ENCODE results near the gene OR2M3. TPM values are rescaled to one million over a fixed set of nuclear protein-coding genes. Genes with fewer than 3 reads are reported as not detected.

Gene OR2M3
- total RNA-seq: not detected

GRCh38 chr1:248196965-248197364 is at the start of gene OR2M3:
Gene OR2M3, plus strand, starts transcription at chr1:248197265. Its CDS starts 5,803 bp downstream, at chr1:248203068.
- H3K36me3 Mint-ChIP-seq (ENCODE audit: low read depth): no peaks in the 10 kb centered on the region
- peaks cover 7% of the 10 kb centered on the region for H3K9me3 Mint-ChIP-seq
- H3K27ac Mint-ChIP-seq: no peak within 1 kb of the TSS
- intact Hi-C loops (cut with micrococcal nuclease): no loop called here
- H3K27me3 Mint-ChIP-seq (ENCODE audit: low read depth): no peaks in the 10 kb centered on the region
- DNase-seq: no peak
- H3K4me1 Mint-ChIP-seq (ENCODE audit: low read depth): no peaks in the 10 kb centered on the region
- CTCF ChIA-PET: no interaction called here
- no peak within 1 kb of the TSS for H3K4me3 Mint-ChIP-seq

GRCh38 chr1:248152056-248152827 is 44.8 kb upstream of the OR2M3 start:
- Mint-ChIP-seq H3K4me3 (no peak overlapping the region), H3K27me3 (ENCODE audit: low read depth) (no peaks in the 10 kb centered on the region), H3K4me1 (ENCODE audit: low read depth) (no peaks in the 10 kb centered on the region), H3K36me3 (ENCODE audit: low read depth) (no peaks in the 10 kb centered on the region), H3K9me3 (peaks cover 4% of the 10 kb centered on the region), H3K27ac (no peak overlapping the region)
- intact Hi-C loops (cut with micrococcal nuclease): no loop called here
- CTCF ChIA-PET: no interaction called here
- DNase-seq: no peak

- DNase-seq: no peak
- Mint-ChIP-seq H3K27ac (no peak overlapping the region), H3K27me3 (ENCODE audit: low read depth) (no peaks in the 10 kb centered on the region), H3K4me1 (ENCODE audit: low read depth) (no peaks in the 10 kb centered on the region), H3K9me3 (no peaks in the 10 kb centered on the region), H3K36me3 (ENCODE audit: low read depth) (no peaks in the 10 kb centered on the region), H3K4me3 (no peak overlapping the region)
- intact Hi-C loops (cut with micrococcal nuclease): no loop called here
- CTCF ChIA-PET: no interaction called here
Measured at GRCh38 chr1:248155927-248156326, 41.1 kb upstream of the OR2M3 start.

GRCh38 chr1:248158758-248159157 is 38.3 kb upstream of the OR2M3 start:
- Mint-ChIP-seq H3K9me3 (no peaks in the 10 kb centered on the region), H3K27me3 (ENCODE audit: low read depth) (no peaks in the 10 kb centered on the region), H3K27ac (no peak overlapping the region), H3K4me3 (no peak overlapping the region), H3K36me3 (ENCODE audit: low read depth) (no peaks in the 10 kb centered on the region), H3K4me1 (ENCODE audit: low read depth) (no peaks in the 10 kb centered on the region)
- intact Hi-C loops (cut with micrococcal nuclease): no loop called here
- CTCF ChIA-PET: no interaction called here
- DNase-seq: no peak

- DNase-seq: no peak
- H3K36me3 Mint-ChIP-seq (ENCODE audit: low read depth): no peaks in the 10 kb centered on the region
- H3K9me3 Mint-ChIP-seq: no peaks in the 10 kb centered on the region
- no peaks in the 10 kb centered on the region for H3K4me1 Mint-ChIP-seq (ENCODE audit: low read depth)
- intact Hi-C loops (cut with micrococcal nuclease): no loop called here
- CTCF ChIA-PET: no interaction called here
- H3K27ac Mint-ChIP-seq: no peak overlapping the region
- H3K27me3 Mint-ChIP-seq (ENCODE audit: low read depth): no peaks in the 10 kb centered on the region
- H3K4me3 Mint-ChIP-seq: no peak overlapping the region
Measured at GRCh38 chr1:248164031-248164430, 33.0 kb upstream of the OR2M3 start.

GRCh38 chr1:248165186-248165585 is 31.9 kb upstream of the OR2M3 start:
- Mint-ChIP-seq H3K4me3 (no peak overlapping the region), H3K27me3 (ENCODE audit: low read depth) (no peaks in the 10 kb centered on the region), H3K27ac (no peak overlapping the region), H3K4me1 (ENCODE audit: low read depth) (no peaks in the 10 kb centered on the region), H3K36me3 (ENCODE audit: low read depth) (no peaks in the 10 kb centered on the region), H3K9me3 (no peaks in the 10 kb centered on the region)
- intact Hi-C loops (cut with micrococcal nuclease): no loop called here
- CTCF ChIA-PET: no interaction called here
- no peak for DNase-seq

- H3K4me1 Mint-ChIP-seq (ENCODE audit: low read depth): no peaks in the 10 kb centered on the region
- no peaks in the 10 kb centered on the region for H3K36me3 Mint-ChIP-seq (ENCODE audit: low read depth)
- intact Hi-C loops (cut with micrococcal nuclease): no loop called here
- H3K4me3 Mint-ChIP-seq: no peak within 1 kb of the TSS
- no peak within 1 kb of the TSS for H3K27ac Mint-ChIP-seq
- DNase-seq: no peak
- H3K9me3 Mint-ChIP-seq: peaks cover 2% of the 10 kb centered on the region
- CTCF ChIA-PET: no interaction called here
- H3K27me3 Mint-ChIP-seq (ENCODE audit: low read depth): peaks cover 2% of the 10 kb centered on the region
Measured at GRCh38 chr1:248174521-248174920, 22.5 kb upstream of the OR2M3 start, which contains the start of gene OR2M2. Gene OR2M2, plus strand, starts transcription at chr1:248174821. Its CDS starts 5,165 bp downstream, at chr1:248179986.

GRCh38 chr1:248183996-248184395 is 13.1 kb upstream of the OR2M3 start:
- Mint-ChIP-seq H3K27ac (no peak overlapping the region), H3K4me3 (no peak overlapping the region), H3K27me3 (ENCODE audit: low read depth) (peaks cover 20% of the 10 kb centered on the region), H3K36me3 (ENCODE audit: low read depth) (no peaks in the 10 kb centered on the region), H3K9me3 (peaks cover 2% of the 10 kb centered on the region), H3K4me1 (ENCODE audit: low read depth) (no peaks in the 10 kb centered on the region)
- no peak for DNase-seq
- CTCF ChIA-PET: no interaction called here
- intact Hi-C loops (cut with micrococcal nuclease): no loop called here

- H3K9me3 Mint-ChIP-seq: peaks cover 5% of the 10 kb centered on the region
- peaks cover 18% of the 10 kb centered on the region for H3K27me3 Mint-ChIP-seq (ENCODE audit: low read depth)
- CTCF ChIA-PET: no interaction called here
- H3K4me3 Mint-ChIP-seq: no peak overlapping the region
- intact Hi-C loops (cut with micrococcal nuclease): no loop called here
- H3K27ac Mint-ChIP-seq: no peak overlapping the region
- no peaks in the 10 kb centered on the region for H3K4me1 Mint-ChIP-seq (ENCODE audit: low read depth)
- DNase-seq: no peak
- no peaks in the 10 kb centered on the region for H3K36me3 Mint-ChIP-seq (ENCODE audit: low read depth)
Measured at GRCh38 chr1:248187363-248187762, 9.7 kb upstream of the OR2M3 start.

- H3K9me3 Mint-ChIP-seq: peaks cover 7% of the 10 kb centered on the region
- H3K27ac Mint-ChIP-seq: no peak overlapping the region
- no peak overlapping the region for H3K4me3 Mint-ChIP-seq
- no peaks in the 10 kb centered on the region for H3K4me1 Mint-ChIP-seq (ENCODE audit: low read depth)
- no peaks in the 10 kb centered on the region for H3K36me3 Mint-ChIP-seq (ENCODE audit: low read depth)
- no peak for DNase-seq
- intact Hi-C loops (cut with micrococcal nuclease): no loop called here
- peaks cover 16% of the 10 kb centered on the region for H3K27me3 Mint-ChIP-seq (ENCODE audit: low read depth)
- CTCF ChIA-PET: interaction anchor here (0.6 kb wide), 1 partner anchor 387 kb away, joined by 3 read pairs; no protein-coding TSS in a partner anchor
Measured at GRCh38 chr1:248189026-248189425, 8.0 kb upstream of the OR2M3 start.

- Mint-ChIP-seq H3K27me3 (ENCODE audit: low read depth) (no peaks in the 10 kb centered on the region), H3K9me3 (peaks cover 10% of the 10 kb centered on the region)
Measured at GRCh38 chr1:248194117-248194516, 2.9 kb upstream of the OR2M3 start.

GRCh38 chr1:248215880-248216279 is 18.8 kb downstream of the OR2M3 start:
- Mint-ChIP-seq H3K4me1 (ENCODE audit: low read depth) (no peaks in the 10 kb centered on the region), H3K4me3 (no peak overlapping the region), H3K36me3 (ENCODE audit: low read depth) (peaks cover 2% of the 10 kb centered on the region), H3K27ac (no peak overlapping the region), H3K27me3 (ENCODE audit: low read depth) (peaks cover 21% of the 10 kb centered on the region), H3K9me3 (peaks cover 4% of the 10 kb centered on the region)
- intact Hi-C loops (cut with micrococcal nuclease): no loop called here
- no peak for DNase-seq
- CTCF ChIA-PET: no interaction called here

More at GRCh38 chr1:248194117-248194516, 2.9 kb upstream of the OR2M3 start:
- no peak overlapping the region for H3K27ac Mint-ChIP-seq
- no peak overlapping the region for H3K4me3 Mint-ChIP-seq
- H3K36me3 Mint-ChIP-seq (ENCODE audit: low read depth): no peaks in the 10 kb centered on the region
- CTCF ChIA-PET: no interaction called here
- intact Hi-C loops (cut with micrococcal nuclease): no loop called here
- no peaks in the 10 kb centered on the region for H3K4me1 Mint-ChIP-seq (ENCODE audit: low read depth)
- no peak for DNase-seq

- H3K27me3 Mint-ChIP-seq (ENCODE audit: low read depth): peaks cover 13% of the 10 kb centered on the region
- no peaks in the 10 kb centered on the region for H3K4me1 Mint-ChIP-seq (ENCODE audit: low read depth)
- intact Hi-C loops (cut with micrococcal nuclease): no loop called here
- no peak overlapping the region for H3K4me3 Mint-ChIP-seq
- no peaks in the 10 kb centered on the region for H3K9me3 Mint-ChIP-seq
- H3K27ac Mint-ChIP-seq: no peak overlapping the region
- no peaks in the 10 kb centered on the region for H3K36me3 Mint-ChIP-seq (ENCODE audit: low read depth)
- CTCF ChIA-PET: no interaction called here
- no peak for DNase-seq
Measured at GRCh38 chr1:248225537-248225936, 28.5 kb downstream of the OR2M3 start.
